WTC11 (cell line): ENCODE data around the gene FRYL.

Source experiments
- CBFB ChIP-seq: sonication (generic); formaldehyde crosslinking; IDR thresholded peaks from 2 replicates; pipeline ENCODE4 v1.8.1; 2022; ENCODE audit warnings: mild to moderate bottlenecking, low read depth, missing genetic modification reagents
- TF ChIP-seq, protein P1 (sequence below): sonication (generic); formaldehyde crosslinking; IDR thresholded peaks from 2 replicates; pipeline ENCODE4 v1.8.1; 2022; ENCODE audit warnings: low read depth, missing genetic modification reagents, borderline replicate concordance
- TF ChIP-seq, protein P2 (sequence below): fragments of 200-600 bp; IDR thresholded peaks from 2 replicates; pipeline ENCODE4 v1.8.0; 2022; ENCODE audit warnings: antibody characterized with exemption

DNA sequence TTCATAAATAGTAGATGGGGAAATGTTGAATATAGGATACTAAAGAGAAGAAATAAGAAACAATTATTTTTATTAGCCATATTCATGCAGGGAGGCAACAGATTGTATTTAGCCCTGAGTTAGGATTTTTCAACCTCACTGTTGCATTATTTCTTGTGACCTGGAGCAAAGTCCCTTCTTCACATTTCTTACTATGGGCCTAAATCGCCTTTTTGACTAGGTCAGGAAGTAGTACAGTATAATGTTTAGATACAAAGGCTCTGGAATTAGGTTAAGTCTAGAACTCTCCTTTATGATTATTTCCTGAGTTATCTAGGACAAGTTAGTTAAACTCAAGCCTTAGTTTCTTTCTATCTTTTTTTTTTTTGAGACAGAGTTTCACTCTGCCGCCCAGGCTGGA lies 88.0 kb downstream of the FRYL start:
- no peak for TF ChIP-seq CBFB
- TF ChIP-seq, protein P1, sequence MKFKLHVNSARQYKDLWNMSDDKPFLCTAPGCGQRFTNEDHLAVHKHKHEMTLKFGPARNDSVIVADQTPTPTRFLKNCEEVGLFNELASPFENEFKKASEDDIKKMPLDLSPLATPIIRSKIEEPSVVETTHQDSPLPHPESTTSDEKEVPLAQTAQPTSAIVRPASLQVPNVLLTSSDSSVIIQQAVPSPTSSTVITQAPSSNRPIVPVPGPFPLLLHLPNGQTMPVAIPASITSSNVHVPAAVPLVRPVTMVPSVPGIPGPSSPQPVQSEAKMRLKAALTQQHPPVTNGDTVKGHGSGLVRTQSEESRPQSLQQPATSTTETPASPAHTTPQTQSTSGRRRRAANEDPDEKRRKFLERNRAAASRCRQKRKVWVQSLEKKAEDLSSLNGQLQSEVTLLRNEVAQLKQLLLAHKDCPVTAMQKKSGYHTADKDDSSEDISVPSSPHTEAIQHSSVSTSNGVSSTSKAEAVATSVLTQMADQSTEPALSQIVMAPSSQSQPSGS (CRISPR knock-in tag): no peak
- TF ChIP-seq, protein P2, sequence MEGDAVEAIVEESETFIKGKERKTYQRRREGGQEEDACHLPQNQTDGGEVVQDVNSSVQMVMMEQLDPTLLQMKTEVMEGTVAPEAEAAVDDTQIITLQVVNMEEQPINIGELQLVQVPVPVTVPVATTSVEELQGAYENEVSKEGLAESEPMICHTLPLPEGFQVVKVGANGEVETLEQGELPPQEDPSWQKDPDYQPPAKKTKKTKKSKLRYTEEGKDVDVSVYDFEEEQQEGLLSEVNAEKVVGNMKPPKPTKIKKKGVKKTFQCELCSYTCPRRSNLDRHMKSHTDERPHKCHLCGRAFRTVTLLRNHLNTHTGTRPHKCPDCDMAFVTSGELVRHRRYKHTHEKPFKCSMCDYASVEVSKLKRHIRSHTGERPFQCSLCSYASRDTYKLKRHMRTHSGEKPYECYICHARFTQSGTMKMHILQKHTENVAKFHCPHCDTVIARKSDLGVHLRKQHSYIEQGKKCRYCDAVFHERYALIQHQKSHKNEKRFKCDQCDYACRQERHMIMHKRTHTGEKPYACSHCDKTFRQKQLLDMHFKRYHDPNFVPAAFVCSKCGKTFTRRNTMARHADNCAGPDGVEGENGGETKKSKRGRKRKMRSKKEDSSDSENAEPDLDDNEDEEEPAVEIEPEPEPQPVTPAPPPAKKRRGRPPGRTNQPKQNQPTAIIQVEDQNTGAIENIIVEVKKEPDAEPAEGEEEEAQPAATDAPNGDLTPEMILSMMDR: no peak
